ACC112 (cell line): Measurements from ENCODE around the gene BHMT.

ENCODE experiments used
- H2AFZ ChIP-seq: fragments of 200-600 bp; sonication (generic); one replicate; pipeline ENCODE4 v1.6.0; 2017; ENCODE audit warnings: antibody characterized with exemption, low read length; ENCODE audit not compliant: unreplicated experiment
- H3K27ac ChIP-seq: fragments of 200-600 bp; sonication (generic); 2 replicates; pipeline ENCODE4 v1.5.1; 2014; ENCODE audit warnings: low read depth, mild to moderate bottlenecking, antibody characterized with exemption, low read length, moderate library complexity
- H3K27me3 ChIP-seq: fragments of 200-600 bp; sonication (generic); 2 replicates; pipeline ENCODE4 v1.6.1; 2014; ENCODE audit warnings: mild to moderate bottlenecking, antibody characterized with exemption, low read length, moderate library complexity, mixed read lengths; ENCODE audit not compliant: insufficient read depth
- H3K36me3 ChIP-seq: fragments of 200-600 bp; sonication (generic); 2 replicates; pipeline ENCODE4 v1.6.1; 2016; ENCODE audit warnings: mild to moderate bottlenecking, antibody characterized with exemption, low read length, moderate library complexity, mixed read lengths; ENCODE audit not compliant: insufficient read depth
- H3K4me1 ChIP-seq: fragments of 200-600 bp; sonication (generic); one replicate; pipeline ENCODE4 v1.6.1; 2016; ENCODE audit warnings: low read length, mixed read lengths; ENCODE audit not compliant: insufficient read depth, unreplicated experiment, control insufficient read depth
- H3K4me3 ChIP-seq: fragments of 200-600 bp; sonication (generic); 2 replicates; pipeline ENCODE4 v1.5.1; 2014; ENCODE audit warnings: mild to moderate bottlenecking, low read depth, low read length
- H3K79me2 ChIP-seq: fragments of 200-600 bp; sonication (generic); one replicate; pipeline ENCODE4 v1.6.0; 2016; ENCODE audit warnings: low read length; ENCODE audit not compliant: control insufficient read depth, unreplicated experiment, insufficient read depth

Gene BHMT

GRCh38 chr5:79111387-79111959, at the start of gene BHMT:
TSS of gene BHMT (plus strand) at chr5:79111809. CDS start at chr5:79111886, 77 bp downstream.
- Histone ChIP-seq H3K4me3 (peak within 1 kb of the TSS; percentile 54), H3K27me3 (peaks cover 34% of the 10 kb centered on the region), H3K36me3 (no peaks in the 10 kb centered on the region), H2AFZ (no peak within 1 kb of the TSS), H3K79me2 (no peaks in the 10 kb centered on the region), H3K27ac (no peak within 1 kb of the TSS), H3K4me1 (peaks cover 7% of the 10 kb centered on the region)

GRCh38 chr5:79062436-79062835, 49.2 kb upstream of the BHMT start:
- H3K27me3 ChIP-seq, result no peaks in the 10 kb centered on the region
- H2AFZ ChIP-seq, result no peak overlapping the region
- no peaks in the 10 kb centered on the region for H3K79me2 ChIP-seq
- H3K4me1 ChIP-seq, result no peaks in the 10 kb centered on the region
- H3K4me3 ChIP-seq, result no peak overlapping the region
- H3K27ac ChIP-seq, result no peak overlapping the region
- H3K36me3 ChIP-seq, result no peaks in the 10 kb centered on the region

- H3K27me3 ChIP-seq, result no peaks in the 10 kb centered on the region
- no peaks in the 10 kb centered on the region for H3K36me3 ChIP-seq
- H3K4me1 ChIP-seq, result peaks cover 13% of the 10 kb centered on the region
- peaks cover 5% of the 10 kb centered on the region for H3K79me2 ChIP-seq
- peak within 1 kb of the TSS; percentile 76 for H3K27ac ChIP-seq
- peak within 1 kb of the TSS; percentile 94 for H2AFZ ChIP-seq
- peak within 1 kb of the TSS; percentile 75 for H3K4me3 ChIP-seq
These were observed 41.9 kb upstream of the BHMT start, which contains the start of the genes BHMT2 and DMGDH for GRCh38 chr5:79069488-79070349. TSS of gene BHMT2 (plus strand) at chr5:79069767. CDS start at chr5:79069783, 16 bp downstream. TSS of gene DMGDH (minus strand) at chr5:79069674. CDS start at chr5:79069620, 54 bp downstream.

GRCh38 chr5:79070350-79070667, 41.3 kb upstream of the BHMT start:
- Histone ChIP-seq H3K36me3 (no peaks in the 10 kb centered on the region), H3K79me2 (peaks cover 5% of the 10 kb centered on the region), H3K27me3 (no peaks in the 10 kb centered on the region), H3K27ac (peak overlapping the region; percentile 76), H3K4me1 (peaks cover 19% of the 10 kb centered on the region), H2AFZ (peak overlapping the region; percentile 19), H3K4me3 (peak overlapping the region; percentile 75)

- Histone ChIP-seq H3K27ac (peak overlapping the region; percentile 58), H3K4me3 (no peak overlapping the region), H3K4me1 (peaks cover 24% of the 10 kb centered on the region), H2AFZ (no peak overlapping the region), H3K36me3 (peaks cover 4% of the 10 kb centered on the region; the same call in 1 of the 2 replicates), H3K79me2 (no peaks in the 10 kb centered on the region), H3K27me3 (no peaks in the 10 kb centered on the region)
These were observed 37.0 kb upstream of the BHMT start for GRCh38 chr5:79074641-79075040.

GRCh38 chr5:79075646-79076426, 35.8 kb upstream of the BHMT start:
- H3K27me3 ChIP-seq, result no peaks in the 10 kb centered on the region
- H3K4me1 ChIP-seq, result peaks cover 18% of the 10 kb centered on the region
- no peak overlapping the region for H3K4me3 ChIP-seq
- no peak overlapping the region for H3K27ac ChIP-seq
- H2AFZ ChIP-seq, result no peak overlapping the region
- H3K36me3 ChIP-seq, result peaks cover 4% of the 10 kb centered on the region; the same call in 1 of the 2 replicates
- no peaks in the 10 kb centered on the region for H3K79me2 ChIP-seq

GRCh38 chr5:79076819-79077218, 34.8 kb upstream of the BHMT start:
- peaks cover 18% of the 10 kb centered on the region for H3K4me1 ChIP-seq
- peaks cover 4% of the 10 kb centered on the region; the same call in 1 of the 2 replicates for H3K36me3 ChIP-seq
- H3K4me3 ChIP-seq, result no peak overlapping the region
- no peaks in the 10 kb centered on the region for H3K27me3 ChIP-seq
- no peak overlapping the region for H3K27ac ChIP-seq
- no peaks in the 10 kb centered on the region for H3K79me2 ChIP-seq
- no peak overlapping the region for H2AFZ ChIP-seq

GRCh38 chr5:79077680-79078365, 33.8 kb upstream of the BHMT start:
- Histone ChIP-seq H3K36me3 (peaks cover 4% of the 10 kb centered on the region; the same call in 1 of the 2 replicates), H2AFZ (no peak overlapping the region), H3K4me3 (no peak overlapping the region), H3K4me1 (peaks cover 18% of the 10 kb centered on the region), H3K79me2 (no peaks in the 10 kb centered on the region), H3K27ac (no peak overlapping the region), H3K27me3 (no peaks in the 10 kb centered on the region)

GRCh38 chr5:79080804-79081203, 30.8 kb upstream of the BHMT start:
- Histone ChIP-seq H3K27me3 (no peaks in the 10 kb centered on the region), H2AFZ (no peak overlapping the region), H3K79me2 (no peaks in the 10 kb centered on the region), H3K4me1 (peaks cover under 1% of the 10 kb centered on the region), H3K27ac (no peak overlapping the region), H3K36me3 (peaks cover 4% of the 10 kb centered on the region; the same call in 1 of the 2 replicates), H3K4me3 (no peak overlapping the region)

- H3K4me1 ChIP-seq, result no peaks in the 10 kb centered on the region
- H3K36me3 ChIP-seq, result peaks cover 4% of the 10 kb centered on the region; the same call in 1 of the 2 replicates
- no peaks in the 10 kb centered on the region for H3K79me2 ChIP-seq
- H2AFZ ChIP-seq, result no peak overlapping the region
- no peak overlapping the region for H3K4me3 ChIP-seq
- no peak overlapping the region for H3K27ac ChIP-seq
- H3K27me3 ChIP-seq, result no peaks in the 10 kb centered on the region
These were observed 29.8 kb upstream of the BHMT start for GRCh38 chr5:79081779-79082178.
